ENCODE measurements around the gene PKHD1.

DNA sequence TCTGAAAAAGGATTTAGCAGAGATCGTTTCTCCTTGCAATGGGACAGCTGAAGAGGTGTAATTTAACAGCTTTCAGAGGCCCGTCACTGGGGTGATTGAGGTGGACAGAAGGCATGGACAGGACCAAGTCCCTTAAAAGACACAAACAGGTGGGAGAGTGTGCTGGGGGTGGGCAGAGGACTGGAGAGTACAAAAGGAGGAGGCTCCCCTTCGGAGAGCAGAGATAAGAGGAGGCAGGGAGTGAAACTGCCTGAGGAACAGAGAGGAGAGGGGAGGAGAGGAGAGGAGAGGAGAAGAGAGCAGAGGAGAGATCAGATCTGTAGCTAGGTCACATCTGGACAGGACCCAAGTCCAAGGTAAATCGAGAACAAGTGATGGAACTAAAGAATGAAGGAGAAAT lies 48.6 kb upstream of the PKHD1 start:
- no peak for TF ChIP-seq RAD21 (CRISPR knock-in tag; IDR thresholded peaks at IDR 0.05)
- TF ChIP-seq, protein P1, sequence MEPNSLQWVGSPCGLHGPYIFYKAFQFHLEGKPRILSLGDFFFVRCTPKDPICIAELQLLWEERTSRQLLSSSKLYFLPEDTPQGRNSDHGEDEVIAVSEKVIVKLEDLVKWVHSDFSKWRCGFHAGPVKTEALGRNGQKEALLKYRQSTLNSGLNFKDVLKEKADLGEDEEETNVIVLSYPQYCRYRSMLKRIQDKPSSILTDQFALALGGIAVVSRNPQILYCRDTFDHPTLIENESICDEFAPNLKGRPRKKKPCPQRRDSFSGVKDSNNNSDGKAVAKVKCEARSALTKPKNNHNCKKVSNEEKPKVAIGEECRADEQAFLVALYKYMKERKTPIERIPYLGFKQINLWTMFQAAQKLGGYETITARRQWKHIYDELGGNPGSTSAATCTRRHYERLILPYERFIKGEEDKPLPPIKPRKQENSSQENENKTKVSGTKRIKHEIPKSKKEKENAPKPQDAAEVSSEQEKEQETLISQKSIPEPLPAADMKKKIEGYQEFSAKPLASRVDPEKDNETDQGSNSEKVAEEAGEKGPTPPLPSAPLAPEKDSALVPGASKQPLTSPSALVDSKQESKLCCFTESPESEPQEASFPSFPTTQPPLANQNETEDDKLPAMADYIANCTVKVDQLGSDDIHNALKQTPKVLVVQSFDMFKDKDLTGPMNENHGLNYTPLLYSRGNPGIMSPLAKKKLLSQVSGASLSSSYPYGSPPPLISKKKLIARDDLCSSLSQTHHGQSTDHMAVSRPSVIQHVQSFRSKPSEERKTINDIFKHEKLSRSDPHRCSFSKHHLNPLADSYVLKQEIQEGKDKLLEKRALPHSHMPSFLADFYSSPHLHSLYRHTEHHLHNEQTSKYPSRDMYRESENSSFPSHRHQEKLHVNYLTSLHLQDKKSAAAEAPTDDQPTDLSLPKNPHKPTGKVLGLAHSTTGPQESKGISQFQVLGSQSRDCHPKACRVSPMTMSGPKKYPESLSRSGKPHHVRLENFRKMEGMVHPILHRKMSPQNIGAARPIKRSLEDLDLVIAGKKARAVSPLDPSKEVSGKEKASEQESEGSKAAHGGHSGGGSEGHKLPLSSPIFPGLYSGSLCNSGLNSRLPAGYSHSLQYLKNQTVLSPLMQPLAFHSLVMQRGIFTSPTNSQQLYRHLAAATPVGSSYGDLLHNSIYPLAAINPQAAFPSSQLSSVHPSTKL (CRISPR knock-in tag; IDR thresholded peaks at IDR 0.05) = no peak
- no peak for TF ChIP-seq FIP1L1 (IDR thresholded peaks at IDR 0.05; ENCODE audit: borderline replicate concordance, insufficient read depth, low read depth, low read length)
- TF ChIP-seq EZH2 (conservative IDR thresholded peaks at IDR 0.05; ENCODE audit: low read depth, low read length) = no peak

Data from HepG2 (cell line).